PC-3 (cell line): ENCODE data around the gene MPZL1.

ENCODE experiments used
- EZH2 ChIP-seq: fragments of 300-600 bp; sonication (generic); IDR thresholded peaks from one replicate; pipeline ENCODE4 v1.6.1; 2017; ENCODE audit warnings: antibody characterized with exemption, mild to moderate bottlenecking, low read length; ENCODE audit not compliant: unreplicated experiment
- EZH2phosphoT487 ChIP-seq: fragments of 300-600 bp; sonication (generic); IDR thresholded peaks from 2 replicates; pipeline ENCODE4 v1.6.1; 2018; ENCODE audit warnings: mild to moderate bottlenecking, antibody characterized with exemption, low read length, borderline replicate concordance
- TF ChIP-seq, protein P1 (sequence below): fragments of 300-600 bp; sonication (generic); conservative IDR thresholded peaks from 2 replicates; pipeline ENCODE4 v1.5.1; 2017; ENCODE audit warnings: antibody characterized with exemption, low read depth, mild to moderate bottlenecking, low read length

DNA sequence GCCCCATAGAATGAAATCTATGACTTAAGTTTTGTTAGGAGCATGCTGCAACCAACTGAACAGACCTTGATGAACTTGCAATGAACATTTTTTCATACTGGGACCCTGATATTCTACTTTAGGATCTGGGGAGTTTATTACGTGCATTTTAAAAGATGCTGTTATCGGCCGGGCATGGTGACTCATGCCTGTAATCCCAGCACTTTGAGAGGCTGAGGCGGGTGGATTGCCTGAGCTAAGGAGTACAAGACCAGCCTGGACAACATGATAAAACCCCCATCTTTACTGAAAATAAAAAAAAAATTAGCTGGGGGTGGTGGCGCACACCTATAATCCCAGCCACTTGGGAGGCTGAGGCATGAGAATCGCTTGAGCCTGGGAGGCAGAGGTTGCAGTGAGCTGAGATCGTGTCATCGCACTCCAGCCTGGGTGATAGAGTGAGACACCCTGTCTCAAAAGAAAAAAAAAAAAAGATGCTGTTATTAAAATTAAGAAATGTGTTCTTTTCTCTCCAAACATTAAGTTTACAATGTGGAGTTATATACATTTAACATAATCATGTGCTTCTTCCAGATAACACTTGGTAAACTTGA, 7.1 kb downstream of the MPZL1 start:
- TF ChIP-seq, protein P1, sequence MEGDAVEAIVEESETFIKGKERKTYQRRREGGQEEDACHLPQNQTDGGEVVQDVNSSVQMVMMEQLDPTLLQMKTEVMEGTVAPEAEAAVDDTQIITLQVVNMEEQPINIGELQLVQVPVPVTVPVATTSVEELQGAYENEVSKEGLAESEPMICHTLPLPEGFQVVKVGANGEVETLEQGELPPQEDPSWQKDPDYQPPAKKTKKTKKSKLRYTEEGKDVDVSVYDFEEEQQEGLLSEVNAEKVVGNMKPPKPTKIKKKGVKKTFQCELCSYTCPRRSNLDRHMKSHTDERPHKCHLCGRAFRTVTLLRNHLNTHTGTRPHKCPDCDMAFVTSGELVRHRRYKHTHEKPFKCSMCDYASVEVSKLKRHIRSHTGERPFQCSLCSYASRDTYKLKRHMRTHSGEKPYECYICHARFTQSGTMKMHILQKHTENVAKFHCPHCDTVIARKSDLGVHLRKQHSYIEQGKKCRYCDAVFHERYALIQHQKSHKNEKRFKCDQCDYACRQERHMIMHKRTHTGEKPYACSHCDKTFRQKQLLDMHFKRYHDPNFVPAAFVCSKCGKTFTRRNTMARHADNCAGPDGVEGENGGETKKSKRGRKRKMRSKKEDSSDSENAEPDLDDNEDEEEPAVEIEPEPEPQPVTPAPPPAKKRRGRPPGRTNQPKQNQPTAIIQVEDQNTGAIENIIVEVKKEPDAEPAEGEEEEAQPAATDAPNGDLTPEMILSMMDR = no peak
- TF ChIP-seq EZH2 (no peak), EZH2phosphoT487 (no peak)
